ENCODE data around the gene GPR176. TPM values are rescaled to one million over a fixed set of nuclear protein-coding genes. Genes with fewer than 3 reads are reported as not detected.

Gene GPR176
- polyA plus RNA-seq, 1 donor, result 15.9 TPM

GRCh38 chr15:39860200-39860599 is 59.9 kb downstream of the GPR176 start:
- DNase-seq, result no peak

GRCh38 chr15:39859636-39860035 is 60.4 kb downstream of the GPR176 start:
- no peak for DNase-seq

- no peak for DNase-seq
Measured at GRCh38 chr15:39857132-39857531, 62.9 kb downstream of the GPR176 start.

- DNase-seq, result no peak
Measured at GRCh38 chr15:39856357-39856756, 63.7 kb downstream of the GPR176 start.

GRCh38 chr15:39855400-39855799 is 64.7 kb downstream of the GPR176 start:
- DNase-seq, result no peak

- DNase-seq, result no peak
Measured at GRCh38 chr15:39854161-39854560, 65.9 kb downstream of the GPR176 start.

- no peak for DNase-seq
Measured at GRCh38 chr15:39852250-39852649, 67.8 kb downstream of the GPR176 start.

- DNase-seq, result no peak
Measured at GRCh38 chr15:39851500-39852092, 68.5 kb downstream of the GPR176 start.

- no peak for DNase-seq
Measured at GRCh38 chr15:39850436-39850835, 69.6 kb downstream of the GPR176 start.

GRCh38 chr15:39846108-39846507 is 74.0 kb downstream of the GPR176 start:
- DNase-seq, result no peak

GRCh38 chr15:39845582-39845981 is 74.5 kb downstream of the GPR176 start:
- DNase-seq, result no peak

GRCh38 chr15:39843565-39843964 is 76.5 kb downstream of the GPR176 start:
- DNase-seq, result no peak

GRCh38 chr15:39837454-39837853 is 82.6 kb downstream of the GPR176 start:
- DNase-seq, result no peak

GRCh38 chr15:39835550-39835949 is 84.5 kb downstream of the GPR176 start:
- no peak for DNase-seq

- no peak for DNase-seq
Measured at GRCh38 chr15:39834256-39834655, 85.8 kb downstream of the GPR176 start.

GRCh38 chr15:39833515-39833981 is 86.5 kb downstream of the GPR176 start:
- no peak for DNase-seq

- DNase-seq, result no peak
Measured at GRCh38 chr15:39830166-39830565, 89.9 kb downstream of the GPR176 start.

- no peak for DNase-seq
Measured at GRCh38 chr15:39828374-39828931, 91.6 kb downstream of the GPR176 start.

- DNase-seq, result no peak
Measured at GRCh38 chr15:39826975-39827374, 93.1 kb downstream of the GPR176 start.

- DNase-seq, result no peak
Measured at GRCh38 chr15:39823634-39824033, 96.4 kb downstream of the GPR176 start.

GRCh38 chr15:39820050-39820602 is 99.9 kb downstream of the GPR176 start:
- no peak for DNase-seq

GRCh38 chr15:39819533-39819932 is 100.5 kb downstream of the GPR176 start:
- no peak for DNase-seq

- DNase-seq, result no peak
Measured at GRCh38 chr15:39817892-39818291, 102.2 kb downstream of the GPR176 start.

GRCh38 chr15:39814489-39814888 is 105.6 kb downstream of the GPR176 start:
- DNase-seq, result no peak
